GM12874 (cell line): ENCODE measurements around the gene BLCAP.

Source experiments
- TF ChIP-seq, protein P1 (sequence below): IDR thresholded peaks from 2 replicates; pipeline ENCODE4 v1.5.1; 2011; ENCODE audit warnings: low read depth, mild to moderate bottlenecking, control low read depth, low read length, moderate library complexity; ENCODE audit not compliant: insufficient read depth

The BLCAP gene

DNA sequence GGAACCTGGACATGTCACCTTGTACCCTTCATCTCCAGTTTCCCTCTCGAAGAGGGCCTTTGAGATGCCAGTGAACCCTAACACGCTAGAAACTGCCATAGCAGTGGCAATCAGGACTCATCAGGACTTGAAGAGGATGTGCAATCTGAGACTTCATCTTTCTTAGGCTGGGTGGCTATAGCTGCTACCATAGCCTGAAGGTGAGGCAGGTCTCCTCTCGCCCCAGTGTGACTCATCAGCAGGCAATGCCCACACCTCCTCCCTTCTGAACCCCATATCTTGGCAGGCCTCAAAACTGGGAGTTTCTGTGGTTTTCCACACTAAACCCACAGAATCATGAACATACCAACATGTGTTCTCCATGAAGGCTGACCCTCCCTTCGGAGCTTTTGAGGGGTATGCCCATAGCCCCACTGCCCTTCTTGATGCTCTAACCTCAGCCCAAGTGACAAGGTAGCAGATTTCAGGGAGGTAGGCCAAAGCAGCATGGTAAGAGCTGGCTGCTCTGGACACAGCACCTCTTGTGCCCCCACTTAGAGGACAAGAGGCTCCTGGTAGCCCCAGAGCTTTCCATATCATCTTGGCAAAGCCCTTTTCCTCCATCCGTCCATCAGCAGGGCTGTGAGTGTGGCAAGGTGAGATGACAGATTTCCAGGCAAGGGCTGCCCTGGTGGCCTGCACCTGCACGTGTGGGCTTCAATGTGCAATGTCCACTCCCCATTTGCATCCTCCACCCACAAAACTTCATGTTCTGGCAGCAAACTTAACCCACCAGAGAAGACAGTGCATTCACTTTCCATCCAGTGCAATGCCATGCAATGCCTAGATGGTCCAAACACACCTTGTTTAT, 2.6 kb downstream of the BLCAP start:
- TF ChIP-seq, protein P1, sequence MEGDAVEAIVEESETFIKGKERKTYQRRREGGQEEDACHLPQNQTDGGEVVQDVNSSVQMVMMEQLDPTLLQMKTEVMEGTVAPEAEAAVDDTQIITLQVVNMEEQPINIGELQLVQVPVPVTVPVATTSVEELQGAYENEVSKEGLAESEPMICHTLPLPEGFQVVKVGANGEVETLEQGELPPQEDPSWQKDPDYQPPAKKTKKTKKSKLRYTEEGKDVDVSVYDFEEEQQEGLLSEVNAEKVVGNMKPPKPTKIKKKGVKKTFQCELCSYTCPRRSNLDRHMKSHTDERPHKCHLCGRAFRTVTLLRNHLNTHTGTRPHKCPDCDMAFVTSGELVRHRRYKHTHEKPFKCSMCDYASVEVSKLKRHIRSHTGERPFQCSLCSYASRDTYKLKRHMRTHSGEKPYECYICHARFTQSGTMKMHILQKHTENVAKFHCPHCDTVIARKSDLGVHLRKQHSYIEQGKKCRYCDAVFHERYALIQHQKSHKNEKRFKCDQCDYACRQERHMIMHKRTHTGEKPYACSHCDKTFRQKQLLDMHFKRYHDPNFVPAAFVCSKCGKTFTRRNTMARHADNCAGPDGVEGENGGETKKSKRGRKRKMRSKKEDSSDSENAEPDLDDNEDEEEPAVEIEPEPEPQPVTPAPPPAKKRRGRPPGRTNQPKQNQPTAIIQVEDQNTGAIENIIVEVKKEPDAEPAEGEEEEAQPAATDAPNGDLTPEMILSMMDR: no peak

DNA sequence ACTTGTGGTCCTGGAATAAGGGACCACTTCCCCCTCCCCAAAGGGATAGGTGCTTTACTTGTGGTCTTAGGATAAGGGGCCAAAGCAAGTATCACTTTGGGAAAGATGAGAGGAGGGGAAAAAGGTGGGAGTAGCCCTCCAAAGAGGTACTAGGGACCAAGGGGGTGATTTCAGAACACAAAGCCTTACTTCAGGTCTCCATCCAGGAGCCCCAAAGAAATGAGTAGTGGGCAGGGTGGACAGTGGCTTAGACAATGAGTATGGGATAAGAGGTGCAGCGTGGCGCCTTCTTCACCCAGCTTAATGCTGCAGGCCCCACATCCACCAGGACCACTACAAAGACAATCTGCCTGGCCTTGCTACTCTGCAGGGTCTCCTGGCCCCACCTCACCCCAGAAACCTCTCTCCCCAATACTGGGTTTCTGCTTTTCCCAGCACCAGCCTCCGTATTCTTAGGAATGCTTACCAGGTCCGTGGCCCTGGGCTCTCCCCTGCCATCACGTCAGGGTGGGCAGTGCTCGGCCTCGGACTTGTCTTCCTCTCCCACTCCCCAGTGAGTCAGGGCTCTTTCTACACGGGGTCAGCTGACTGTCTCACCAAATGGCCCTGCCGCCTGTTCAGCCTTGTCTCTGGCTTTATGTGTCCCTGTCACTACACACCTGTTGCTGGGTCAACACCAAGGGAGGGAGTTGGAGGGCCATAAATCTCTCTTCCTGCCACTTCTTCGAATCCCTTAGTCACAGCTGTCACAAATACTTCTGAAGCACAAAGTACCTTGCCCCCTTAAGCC, 3.6 kb downstream of the BLCAP start:
- TF ChIP-seq, protein P1: no peak

- TF ChIP-seq, protein P1: no peak
These were observed 4.7 kb downstream of the BLCAP start for GRCh38 chr20:37523012-37523391.

- TF ChIP-seq, protein P1: no peak
These were observed 5.2 kb downstream of the BLCAP start for GRCh38 chr20:37522260-37523011.

DNA sequence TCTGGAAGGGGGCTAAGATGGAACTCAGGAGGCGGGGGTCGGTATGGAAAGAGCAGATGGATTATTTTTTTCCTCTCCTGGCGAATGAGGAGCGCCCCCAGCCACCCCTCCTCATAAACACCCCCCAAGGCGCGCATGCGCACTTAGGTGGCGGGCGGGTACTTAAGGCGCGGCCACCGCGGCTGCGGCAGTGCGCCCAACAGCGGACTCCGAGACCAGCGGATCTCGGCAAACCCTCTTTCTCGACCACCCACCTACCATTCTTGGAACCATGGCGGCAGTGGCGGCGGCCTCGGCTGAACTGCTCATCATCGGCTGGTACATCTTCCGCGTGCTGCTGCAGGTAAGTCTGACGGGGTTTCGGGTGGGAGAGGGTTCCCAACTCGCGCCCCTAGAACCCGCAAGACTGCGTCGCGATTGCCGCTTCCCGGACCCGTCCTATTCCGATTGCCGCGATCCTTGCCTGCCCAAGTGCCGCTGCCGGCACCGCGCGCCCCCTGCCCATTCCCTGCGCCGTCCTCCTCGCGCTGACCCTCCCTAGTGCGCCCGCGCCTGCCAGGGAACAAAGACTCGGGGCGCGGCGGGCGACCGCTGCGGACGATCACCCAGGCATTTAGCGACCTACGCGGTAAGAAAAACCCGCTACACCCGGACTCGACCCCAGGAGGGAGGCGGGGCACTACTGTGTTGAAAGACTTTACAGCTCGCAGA, 6.5 kb downstream of the BLCAP start, which contains the start of gene NNAT:
NNAT (plus strand) TSS at position 190 of the 711 bp plus-strand sequence; CDS start at position 272, 82 bp downstream.
- TF ChIP-seq, protein P1: no peak

DNA sequence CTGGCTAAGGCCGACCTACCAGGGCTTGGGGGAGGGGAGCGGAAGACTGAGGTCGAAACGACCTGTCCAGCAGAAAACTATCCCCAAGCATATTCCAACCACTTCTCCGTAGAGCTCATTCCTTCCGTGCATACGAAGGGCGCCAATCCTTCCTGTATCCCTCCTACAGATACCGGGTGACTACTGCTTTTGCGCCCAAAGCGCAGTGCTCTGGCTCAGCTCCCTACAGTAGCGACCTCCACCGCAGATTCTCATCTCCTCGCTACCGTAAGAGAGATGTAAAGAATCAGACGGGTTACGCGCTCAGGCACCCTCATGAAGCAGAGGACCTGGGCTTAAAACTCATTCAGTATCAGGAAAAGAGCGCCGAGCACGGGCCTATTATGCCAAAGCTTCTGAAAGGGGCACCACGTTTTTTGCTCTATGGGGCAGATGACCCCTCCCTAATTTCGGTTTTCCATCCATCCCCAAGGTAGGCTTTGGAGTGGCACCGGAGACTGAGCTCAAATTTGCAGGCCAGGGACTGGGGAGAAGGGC, 7.2 kb downstream of the BLCAP start:
- TF ChIP-seq, protein P1: no peak
